Measurements from ENCODE around the gene UBA1. TPM values are rescaled to one million over a fixed set of nuclear protein-coding genes. Genes with fewer than 3 reads are reported as not detected.
"Not testable (repeated sequence)": the region's sequence is repeated elsewhere in the genome, so short reads cannot be mapped to it uniquely, and the experiment has no call there.

The UBA1 gene
- total and polyA plus RNA-seq, 9 donors = 73.7 to 148 (median 128) TPM

GRCh38 chrX:47248576-47248975 is 54.9 kb downstream of the UBA1 start:
- Histone ChIP-seq H3K4me3 (ENCODE audit: low read length) (no peak overlapping the region), H3K9me3 (replicated peaks; ENCODE audit: control insufficient read depth, low read depth, low read length) (peaks cover 2% of the 10 kb centered on the region), H3K27me3 (ENCODE audit: control insufficient read depth, insufficient read depth, low read length) (peaks cover 60% of the 10 kb centered on the region), H3K36me3 (ENCODE audit: control insufficient read depth, insufficient read depth, low read length) (peaks cover 42% of the 10 kb centered on the region), H3K27ac (ENCODE audit: low read length) (no peak overlapping the region), H3K4me1 (ENCODE audit: control insufficient read depth, insufficient read depth, low read length) (peaks cover 8% of the 10 kb centered on the region)
- no peak for DNase-seq
- 88% methylated on average over 2 of the region's 6 CpGs for WGBS (ENCODE audit: insufficient coverage)

GRCh38 chrX:47250017-47250347 is 56.4 kb downstream of the UBA1 start:
- Histone ChIP-seq H3K27me3 (ENCODE audit: control insufficient read depth, insufficient read depth, low read length) (peaks cover 57% of the 10 kb centered on the region), H3K36me3 (ENCODE audit: control insufficient read depth, insufficient read depth, low read length) (peaks cover 38% of the 10 kb centered on the region), H3K9me3 (replicated peaks; ENCODE audit: control insufficient read depth, low read depth, low read length) (peaks cover 2% of the 10 kb centered on the region), H3K4me1 (ENCODE audit: control insufficient read depth, insufficient read depth, low read length) (peaks cover 2% of the 10 kb centered on the region), H3K4me3 (ENCODE audit: low read length) (no peak overlapping the region), H3K27ac (ENCODE audit: low read length) (no peak overlapping the region)
- no peak for DNase-seq
- WGBS (ENCODE audit: insufficient coverage) = 80% methylated on average over 4 of the region's 6 CpGs

- H3K27ac ChIP-seq (ENCODE audit: low read length); H3K9me3 ChIP-seq (replicated peaks; ENCODE audit: control insufficient read depth, low read depth, low read length); H3K4me1 ChIP-seq (ENCODE audit: control insufficient read depth, insufficient read depth, low read length); H3K4me3 ChIP-seq (ENCODE audit: low read length); DNase-seq; H3K36me3 ChIP-seq (ENCODE audit: control insufficient read depth, insufficient read depth, low read length): not testable (repeated sequence)
- 88% methylated on average over 10 of the region's 12 CpGs for WGBS (ENCODE audit: insufficient coverage)
- H3K27me3 ChIP-seq (ENCODE audit: control insufficient read depth, insufficient read depth, low read length) = peaks cover 40% of the 10 kb centered on the region
These were observed 64.0 kb downstream of the UBA1 start for GRCh38 chrX:47257620-47258019.

Other genes starting within 250 kb of the UBA1 start
- gene RGN, start 115.4 kb upstream of the UBA1 start, total RNA-seq = 3.1 TPM
- gene RGN, start 115.4 kb upstream of the UBA1 start, polyA plus RNA-seq (ENCODE audit: insufficient read depth in 1 of 8, insufficient read length in 8 of 8, low replicate concordance in 1 of 8) = 1 to 10 TPM; 1.3 to 6.2 (median 2.3) TPM
- 107 TPM for gene NDUFB11, start 49.1 kb upstream of the UBA1 start, total RNA-seq
- gene NDUFB11, start 49.1 kb upstream of the UBA1 start, polyA plus RNA-seq (ENCODE audit: insufficient read depth in 1 of 8, insufficient read length in 8 of 8, low replicate concordance in 1 of 8) = 100 to 1,000 TPM in 3 of 8 donors, 10 to 100 TPM in 5; 96.9 to 117 (median 99.3) TPM
- gene RBM10, start 48.6 kb upstream of the UBA1 start, total RNA-seq = 29.2 TPM
- 10 to 100 TPM; 33.3 to 48.1 (median 41.3) TPM for gene RBM10, start 48.6 kb upstream of the UBA1 start, polyA plus RNA-seq (ENCODE audit: insufficient read depth in 1 of 8, insufficient read length in 8 of 8, low replicate concordance in 1 of 8)
- 52.0 TPM for gene CDK16, start 24.9 kb downstream of the UBA1 start, total RNA-seq
- gene CDK16, start 24.9 kb downstream of the UBA1 start, polyA plus RNA-seq (ENCODE audit: insufficient read depth in 1 of 8, insufficient read length in 8 of 8, low replicate concordance in 1 of 8) = 100 to 1,000 TPM in 5 of 8 donors, 10 to 100 TPM in 3; 87.0 to 118 (median 102) TPM
- gene USP11, start 39.2 kb downstream of the UBA1 start, total RNA-seq = 39.5 TPM
- 100 to 1,000 TPM in 5 of 8 donors, 10 to 100 TPM in 3; 81.0 to 115 (median 105) TPM for gene USP11, start 39.2 kb downstream of the UBA1 start, polyA plus RNA-seq (ENCODE audit: insufficient read depth in 1 of 8, insufficient read length in 8 of 8, low replicate concordance in 1 of 8)
- gene ZNF157, start 176.7 kb downstream of the UBA1 start, total RNA-seq = 0.35 TPM
- gene ZNF157, start 176.7 kb downstream of the UBA1 start, polyA plus RNA-seq (ENCODE audit: insufficient read depth in 1 of 8, insufficient read length in 8 of 8, low replicate concordance in 1 of 8) = under 1 TPM; 0.10 to 0.44 (median 0.21) TPM